ENCODE measurements around the gene P2RY8.
"Not testable (repeated sequence)": the region's sequence is repeated elsewhere in the genome, so short reads cannot be mapped to it uniquely, and the experiment has no call there.

P2RY8 gene

GRCh38 chrX:1493877-1494510, 43.0 kb downstream of the P2RY8 start:
- no peak for DNase-seq (ENCODE audit: low read depth, low spot score)
- TF ChIP-seq CTCF (IDR thresholded peaks at IDR 0.05; ENCODE audit: insufficient read depth, low read length, missing control alignments) = no peak
- CTCF ChIA-PET = no interaction called here
- POLR2A ChIA-PET = no interaction called here
- no peak overlapping the region for H3K4me3 ChIP-seq (ENCODE audit: low read depth, low read length)

- H3K4me3 ChIP-seq (ENCODE audit: low read depth, low read length) = no peak overlapping the region
- ChIA-PET POLR2A (no interaction called here), CTCF (no interaction called here)
- DNase-seq (ENCODE audit: low read depth, low spot score) = no peak
- TF ChIP-seq CTCF (IDR thresholded peaks at IDR 0.05; ENCODE audit: insufficient read depth, low read length, missing control alignments) = no peak
These were observed 43.6 kb downstream of the P2RY8 start for GRCh38 chrX:1493412-1493811.

GRCh38 chrX:1492421-1493012, 44.5 kb downstream of the P2RY8 start:
- no peak for TF ChIP-seq CTCF (IDR thresholded peaks at IDR 0.05; ENCODE audit: insufficient read depth, low read length, missing control alignments)
- ChIA-PET CTCF (no interaction called here), POLR2A (no interaction called here)
- no peak overlapping the region for H3K4me3 ChIP-seq (ENCODE audit: low read depth, low read length)
- no peak for DNase-seq (ENCODE audit: low read depth, low spot score)

- ChIA-PET POLR2A (no interaction called here), CTCF (no interaction called here)
- TF ChIP-seq CTCF (IDR thresholded peaks at IDR 0.05; ENCODE audit: insufficient read depth, low read length, missing control alignments) = no peak
- H3K4me3 ChIP-seq (ENCODE audit: low read depth, low read length) = no peak overlapping the region
- DNase-seq (ENCODE audit: low read depth, low spot score) = no peak
These were observed 45.1 kb downstream of the P2RY8 start for GRCh38 chrX:1491851-1492349.

- H3K4me3 ChIP-seq (ENCODE audit: low read depth, low read length); DNase-seq (ENCODE audit: low read depth, low spot score); POLR2A ChIA-PET; CTCF ChIA-PET: not testable (repeated sequence)
These were observed 45.7 kb downstream of the P2RY8 start for GRCh38 chrX:1491248-1491647.

GRCh38 chrX:1490723-1491122, 46.3 kb downstream of the P2RY8 start:
- POLR2A ChIA-PET; CTCF ChIA-PET; DNase-seq (ENCODE audit: low read depth, low spot score); H3K4me3 ChIP-seq (ENCODE audit: low read depth, low read length): not testable (repeated sequence)

GRCh38 chrX:1489354-1489753, 47.6 kb downstream of the P2RY8 start:
- H3K4me3 ChIP-seq (ENCODE audit: low read depth, low read length); CTCF ChIA-PET; POLR2A ChIA-PET; DNase-seq (ENCODE audit: low read depth, low spot score): not testable (repeated sequence)

GRCh38 chrX:1488745-1489144, 48.2 kb downstream of the P2RY8 start:
- DNase-seq (ENCODE audit: low read depth, low spot score) = no peak
- CTCF ChIA-PET = no interaction called here
- no peak for TF ChIP-seq CTCF (IDR thresholded peaks at IDR 0.05; ENCODE audit: insufficient read depth, low read length, missing control alignments)
- H3K4me3 ChIP-seq (ENCODE audit: low read depth, low read length) = no peak overlapping the region
- POLR2A ChIA-PET = no interaction called here
